Astrocyte of the cerebellum (primary cell): ENCODE data around the gene ST14.

Source experiments
- DNase-seq: peaks from one replicate; pipeline ENCODE4 v3.0.0-alpha.2; 2011; ENCODE audit warnings: low read depth
- H3K4me3 ChIP-seq: 2 replicates; pipeline ENCODE4 v1.5.1; 2011; ENCODE audit warnings: mild to moderate bottlenecking, low read depth, low read length, moderate library complexity
- in situ Hi-C: cut with HindIII; loops from 2 replicates; pipeline ENCODE4 v1.10.0; 2017; ENCODE audit warnings: low sequenced_read_pairs
- TF ChIP-seq, protein P1 (sequence below): IDR thresholded peaks from 2 replicates; pipeline ENCODE4 v1.5.1; 2012; ENCODE audit warnings: low read length, low read depth, moderate library complexity, mild to moderate bottlenecking; ENCODE audit errors: missing control alignments

The ST14 gene

DNA sequence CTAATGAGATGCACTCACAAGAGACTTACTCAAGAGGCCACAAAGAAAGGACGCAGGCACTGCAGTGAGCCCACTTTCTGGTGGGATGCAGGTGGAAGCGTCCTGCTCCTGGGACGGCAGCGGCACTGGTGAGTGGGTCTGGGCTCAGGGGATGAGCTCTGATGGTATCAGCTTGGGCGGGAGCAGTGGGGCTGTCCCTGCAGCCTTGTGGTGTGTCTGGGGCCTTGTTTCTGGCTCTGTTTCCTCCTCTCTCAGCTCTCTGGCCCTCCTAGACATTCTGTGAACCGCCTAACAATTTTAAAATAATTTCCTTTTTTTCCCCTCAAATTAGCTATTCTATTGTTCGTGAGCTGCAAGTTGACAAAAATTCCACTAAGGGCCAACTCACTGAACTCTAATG, 8.8 kb upstream of the ST14 start:
- TF ChIP-seq, protein P1, sequence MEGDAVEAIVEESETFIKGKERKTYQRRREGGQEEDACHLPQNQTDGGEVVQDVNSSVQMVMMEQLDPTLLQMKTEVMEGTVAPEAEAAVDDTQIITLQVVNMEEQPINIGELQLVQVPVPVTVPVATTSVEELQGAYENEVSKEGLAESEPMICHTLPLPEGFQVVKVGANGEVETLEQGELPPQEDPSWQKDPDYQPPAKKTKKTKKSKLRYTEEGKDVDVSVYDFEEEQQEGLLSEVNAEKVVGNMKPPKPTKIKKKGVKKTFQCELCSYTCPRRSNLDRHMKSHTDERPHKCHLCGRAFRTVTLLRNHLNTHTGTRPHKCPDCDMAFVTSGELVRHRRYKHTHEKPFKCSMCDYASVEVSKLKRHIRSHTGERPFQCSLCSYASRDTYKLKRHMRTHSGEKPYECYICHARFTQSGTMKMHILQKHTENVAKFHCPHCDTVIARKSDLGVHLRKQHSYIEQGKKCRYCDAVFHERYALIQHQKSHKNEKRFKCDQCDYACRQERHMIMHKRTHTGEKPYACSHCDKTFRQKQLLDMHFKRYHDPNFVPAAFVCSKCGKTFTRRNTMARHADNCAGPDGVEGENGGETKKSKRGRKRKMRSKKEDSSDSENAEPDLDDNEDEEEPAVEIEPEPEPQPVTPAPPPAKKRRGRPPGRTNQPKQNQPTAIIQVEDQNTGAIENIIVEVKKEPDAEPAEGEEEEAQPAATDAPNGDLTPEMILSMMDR = no peak
- H3K4me3 ChIP-seq = no peak overlapping the region
- no peak for DNase-seq
- in situ Hi-C loops = no loop called here

DNA sequence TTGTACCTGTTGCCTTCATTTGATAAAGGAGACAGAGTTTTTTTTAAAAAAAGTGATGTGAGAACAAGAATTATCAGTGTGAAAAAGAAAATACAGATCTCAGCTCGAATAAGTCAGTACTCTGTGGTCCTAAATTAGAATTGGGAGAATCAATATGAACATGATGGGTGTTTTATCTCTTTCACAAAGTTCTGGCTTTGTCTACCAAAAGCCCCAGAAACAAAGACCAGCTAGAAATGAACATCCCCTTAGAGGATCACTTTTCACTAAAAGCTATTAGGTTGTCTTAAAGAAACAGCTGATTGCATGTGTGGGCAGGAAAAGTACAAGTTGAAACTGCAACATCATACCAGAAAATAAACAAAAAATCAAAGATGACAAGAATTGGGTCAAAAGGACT, 8.4 kb upstream of the ST14 start:
- H3K4me3 ChIP-seq = no peak overlapping the region
- DNase-seq = no peak
- TF ChIP-seq, protein P1 = no peak
- in situ Hi-C loops = no loop called here

GRCh38 chr11:130156108-130157022, 3.2 kb upstream of the ST14 start:
- no peak for DNase-seq

DNA sequence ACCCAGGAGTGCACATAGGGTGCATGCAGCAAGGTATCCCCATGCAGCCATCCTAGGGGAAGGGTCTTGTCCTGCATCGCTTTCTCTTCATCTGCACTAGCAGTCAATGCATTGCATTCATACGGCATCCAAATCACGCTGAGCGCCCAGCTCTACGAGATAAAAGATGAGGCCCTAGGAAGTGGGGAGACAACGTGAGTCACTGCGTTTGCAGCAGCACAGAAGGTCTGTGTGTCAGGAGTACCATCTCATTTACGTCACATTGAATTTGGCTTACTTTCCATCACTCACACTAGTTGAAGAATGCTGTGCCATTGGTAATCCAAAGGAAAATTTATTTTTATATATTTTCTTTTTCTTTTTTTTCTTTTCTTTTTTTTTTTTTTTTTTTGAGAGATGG, 2.5 kb upstream of the ST14 start:
- H3K4me3 ChIP-seq = no peak overlapping the region
- no peak for DNase-seq
- in situ Hi-C loops = no loop called here
- TF ChIP-seq, protein P1 = no peak

More at GRCh38 chr11:130156108-130157022, 3.2 kb upstream of the ST14 start:
- H3K4me3 ChIP-seq = no peak overlapping the region
- in situ Hi-C loops = no loop called here
- TF ChIP-seq, protein P1 = no peak

DNA sequence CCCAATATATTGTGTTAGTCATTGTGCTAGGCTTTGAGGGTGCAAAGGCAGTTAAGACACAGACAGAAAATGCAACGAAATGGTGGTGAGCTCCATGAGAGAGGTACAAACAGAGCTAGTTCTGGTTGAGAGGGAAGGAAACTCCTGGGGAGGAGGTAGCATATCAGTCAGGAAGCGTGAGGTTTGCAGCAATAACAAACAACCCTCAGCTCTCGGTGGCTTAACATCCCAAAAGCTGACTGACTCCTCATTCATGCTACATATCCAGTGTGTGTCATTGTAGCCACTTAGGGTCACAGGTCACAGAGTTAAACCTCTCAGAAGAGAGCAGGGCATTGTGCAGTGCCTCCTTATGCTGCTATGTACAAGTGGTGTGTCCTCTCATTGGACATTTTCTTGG, 1.7 kb upstream of the ST14 start:
- no peak overlapping the region for H3K4me3 ChIP-seq
- TF ChIP-seq, protein P1 = no peak
- in situ Hi-C loops = no loop called here
- DNase-seq = no peak

- no peak overlapping the region for H3K4me3 ChIP-seq
- TF ChIP-seq, protein P1 = no peak
- in situ Hi-C loops = no loop called here
- DNase-seq = no peak
Observed at GRCh38 chr11:130159139-130159538, 443 bp upstream of the ST14 start.
